Measurements from ENCODE around the gene FRRS1L. TPM values are rescaled to one million over a fixed set of nuclear protein-coding genes. Genes with fewer than 3 reads are reported as not detected.

Gene FRRS1L
- total RNA-seq: 3.7 TPM

GRCh38 chr9:109166771-109167601 lies at the start of gene FRRS1L:
TSS of gene FRRS1L (minus strand) at chr9:109167249. CDS start at chr9:109167138, 111 bp downstream.

GRCh38 chr9:109119439-109120203 lies 47.4 kb downstream of the FRRS1L start, which contains the start of gene TMEM245:
TSS of gene TMEM245 (minus strand) at chr9:109119947. CDS start at chr9:109119913, 34 bp downstream.

Small RNA genes within 50 kb of the gene (small RNA-seq; reads per million reads assigned to genes)
- not detected for gene RNU6-984P (ENCODE audit: low replicate concordance)

Other genes starting within 250 kb of the FRRS1L start
- 40.4 TPM for gene ELP1, start 233.1 kb downstream of the FRRS1L start, total RNA-seq
- 10.0 TPM for gene ABITRAM, start 232.8 kb downstream of the FRRS1L start, total RNA-seq
- gene CTNNAL1, start 153.8 kb downstream of the FRRS1L start, total RNA-seq: 32.5 TPM
- gene TMEM245, start 47.3 kb downstream of the FRRS1L start, total RNA-seq: 79.6 TPM
- 10.5 TPM for gene EPB41L4B, start 153.8 kb upstream of the FRRS1L start, total RNA-seq